ENCODE data around the gene OSBP2.

OSBP2 gene

DNA sequence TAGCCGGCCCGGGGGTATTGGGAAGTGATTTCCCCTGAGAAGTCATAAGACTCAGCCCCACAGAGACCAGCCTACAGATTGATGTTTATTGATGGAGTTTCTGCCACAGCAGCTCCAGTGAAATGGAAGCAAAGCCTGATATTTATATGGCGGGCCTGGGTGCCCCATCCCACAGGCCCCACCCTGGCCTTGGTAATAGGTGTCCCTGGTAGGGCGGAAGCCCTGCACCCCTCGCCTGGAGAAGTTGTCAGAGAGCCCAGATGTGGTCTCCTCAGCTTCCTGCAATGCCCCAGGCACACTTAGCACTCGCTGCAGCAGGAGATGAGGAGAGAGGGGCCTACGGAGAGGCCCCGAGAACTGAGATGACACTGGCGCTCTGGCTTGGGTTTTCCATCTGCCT, 166.5 kb downstream of the OSBP2 start:
- H3K9me3 ChIP-seq (ENCODE audit: insufficient read depth, low read depth, low read length): no peaks in the 10 kb centered on the region
- no peaks in the 10 kb centered on the region for H3F3A ChIP-seq (ENCODE audit: low read depth)
- no peak overlapping the region for H3K4me2 ChIP-seq (ENCODE audit: low read depth, low read length, poor library complexity, severe bottlenecking)
- H3K9me2 ChIP-seq (replicated peaks; ENCODE audit: low read depth, low read length): no peaks in the 10 kb centered on the region
- no peaks in the 10 kb centered on the region for H3K4me1 ChIP-seq (ENCODE audit: insufficient read depth, low read length, poor library complexity, severe bottlenecking)
- H3K9ac ChIP-seq (ENCODE audit: low read depth, low read length, poor library complexity, severe bottlenecking): no peak overlapping the region
- no peak overlapping the region for H3K4me3 ChIP-seq (ENCODE audit: low read length, poor library complexity, severe bottlenecking)
- no peak for TF ChIP-seq EZH2phosphoT487 (IDR thresholded peaks at IDR 0.05; ENCODE audit: borderline replicate concordance)
- H4K20me1 ChIP-seq (ENCODE audit: insufficient read depth, low read length, poor library complexity, severe bottlenecking): no peaks in the 10 kb centered on the region
- no peaks in the 10 kb centered on the region for H3K36me3 ChIP-seq (ENCODE audit: insufficient read depth, low read length)
- H2AFZ ChIP-seq (ENCODE audit: low read length): no peak overlapping the region
- no peaks in the 10 kb centered on the region for H3K79me2 ChIP-seq (ENCODE audit: insufficient read depth, low read length)
- no peaks in the 10 kb centered on the region for H3K27me3 ChIP-seq (ENCODE audit: insufficient read depth, low read length, poor library complexity, severe bottlenecking)

DNA sequence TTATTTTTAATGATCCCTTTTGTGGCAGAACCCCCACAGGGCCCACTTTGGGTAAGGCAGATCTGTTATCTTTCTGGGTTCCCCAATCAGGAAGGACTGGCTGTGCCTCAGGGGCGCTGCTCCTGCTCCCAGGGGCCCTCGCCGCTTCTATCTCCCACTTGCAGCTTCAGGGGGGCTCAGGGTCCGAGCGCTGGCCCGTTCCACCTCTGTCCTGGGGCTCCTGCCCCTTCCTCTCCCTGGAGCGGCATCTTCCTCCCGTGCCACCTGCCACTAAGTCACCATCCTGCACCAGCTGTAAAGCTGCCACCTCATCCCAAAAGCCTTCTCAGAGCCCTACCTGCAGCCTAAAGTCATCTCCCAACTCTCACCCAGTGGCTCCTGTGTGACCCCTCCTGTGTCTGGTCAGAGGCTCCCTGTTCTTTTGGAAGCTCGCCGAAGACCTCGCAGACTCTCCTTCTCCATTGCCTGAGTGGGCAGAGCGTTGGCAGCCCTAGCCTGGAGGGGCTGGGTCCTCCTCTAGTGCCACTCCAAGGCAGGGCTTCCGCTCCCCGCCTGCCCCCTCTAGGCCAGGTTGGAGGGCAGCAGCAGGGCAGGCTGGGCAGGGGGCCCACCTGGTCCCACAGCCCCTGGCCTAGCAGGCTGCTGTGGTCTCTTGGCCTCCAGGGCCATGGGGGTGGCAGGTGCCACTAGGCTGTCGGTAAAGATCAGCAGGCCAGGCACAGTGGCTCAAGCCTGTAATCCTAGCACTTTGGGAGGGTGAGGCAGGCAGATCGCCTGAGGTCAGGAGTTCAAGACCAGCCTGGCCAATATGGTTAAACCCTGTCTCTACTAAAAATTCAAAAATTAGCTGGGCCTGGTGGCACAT, 167.2 kb downstream of the OSBP2 start:
- no peaks in the 10 kb centered on the region for H3K4me1 ChIP-seq (ENCODE audit: insufficient read depth, low read length, poor library complexity, severe bottlenecking)
- H3K9me3 ChIP-seq (ENCODE audit: insufficient read depth, low read depth, low read length): no peaks in the 10 kb centered on the region
- no peaks in the 10 kb centered on the region for H4K20me1 ChIP-seq (ENCODE audit: insufficient read depth, low read length, poor library complexity, severe bottlenecking)
- no peaks in the 10 kb centered on the region for H3K27me3 ChIP-seq (ENCODE audit: insufficient read depth, low read length, poor library complexity, severe bottlenecking)
- H3K9ac ChIP-seq (ENCODE audit: low read depth, low read length, poor library complexity, severe bottlenecking): no peak overlapping the region
- TF ChIP-seq, protein P1, sequence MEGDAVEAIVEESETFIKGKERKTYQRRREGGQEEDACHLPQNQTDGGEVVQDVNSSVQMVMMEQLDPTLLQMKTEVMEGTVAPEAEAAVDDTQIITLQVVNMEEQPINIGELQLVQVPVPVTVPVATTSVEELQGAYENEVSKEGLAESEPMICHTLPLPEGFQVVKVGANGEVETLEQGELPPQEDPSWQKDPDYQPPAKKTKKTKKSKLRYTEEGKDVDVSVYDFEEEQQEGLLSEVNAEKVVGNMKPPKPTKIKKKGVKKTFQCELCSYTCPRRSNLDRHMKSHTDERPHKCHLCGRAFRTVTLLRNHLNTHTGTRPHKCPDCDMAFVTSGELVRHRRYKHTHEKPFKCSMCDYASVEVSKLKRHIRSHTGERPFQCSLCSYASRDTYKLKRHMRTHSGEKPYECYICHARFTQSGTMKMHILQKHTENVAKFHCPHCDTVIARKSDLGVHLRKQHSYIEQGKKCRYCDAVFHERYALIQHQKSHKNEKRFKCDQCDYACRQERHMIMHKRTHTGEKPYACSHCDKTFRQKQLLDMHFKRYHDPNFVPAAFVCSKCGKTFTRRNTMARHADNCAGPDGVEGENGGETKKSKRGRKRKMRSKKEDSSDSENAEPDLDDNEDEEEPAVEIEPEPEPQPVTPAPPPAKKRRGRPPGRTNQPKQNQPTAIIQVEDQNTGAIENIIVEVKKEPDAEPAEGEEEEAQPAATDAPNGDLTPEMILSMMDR (conservative IDR thresholded peaks at IDR 0.05; ENCODE audit: low read length): no peak
- no peak for TF ChIP-seq EZH2phosphoT487 (IDR thresholded peaks at IDR 0.05; ENCODE audit: borderline replicate concordance)
- no peaks in the 10 kb centered on the region for H3K9me2 ChIP-seq (replicated peaks; ENCODE audit: low read depth, low read length)
- no peak overlapping the region for H3K4me2 ChIP-seq (ENCODE audit: low read depth, low read length, poor library complexity, severe bottlenecking)
- no peak overlapping the region for H3K4me3 ChIP-seq (ENCODE audit: low read length, poor library complexity, severe bottlenecking)
- no peak overlapping the region for H2AFZ ChIP-seq (ENCODE audit: low read length)
- no peaks in the 10 kb centered on the region for H3K36me3 ChIP-seq (ENCODE audit: insufficient read depth, low read length)
- H3F3A ChIP-seq (ENCODE audit: low read depth): no peaks in the 10 kb centered on the region
- H3K79me2 ChIP-seq (ENCODE audit: insufficient read depth, low read length): no peaks in the 10 kb centered on the region

DNA sequence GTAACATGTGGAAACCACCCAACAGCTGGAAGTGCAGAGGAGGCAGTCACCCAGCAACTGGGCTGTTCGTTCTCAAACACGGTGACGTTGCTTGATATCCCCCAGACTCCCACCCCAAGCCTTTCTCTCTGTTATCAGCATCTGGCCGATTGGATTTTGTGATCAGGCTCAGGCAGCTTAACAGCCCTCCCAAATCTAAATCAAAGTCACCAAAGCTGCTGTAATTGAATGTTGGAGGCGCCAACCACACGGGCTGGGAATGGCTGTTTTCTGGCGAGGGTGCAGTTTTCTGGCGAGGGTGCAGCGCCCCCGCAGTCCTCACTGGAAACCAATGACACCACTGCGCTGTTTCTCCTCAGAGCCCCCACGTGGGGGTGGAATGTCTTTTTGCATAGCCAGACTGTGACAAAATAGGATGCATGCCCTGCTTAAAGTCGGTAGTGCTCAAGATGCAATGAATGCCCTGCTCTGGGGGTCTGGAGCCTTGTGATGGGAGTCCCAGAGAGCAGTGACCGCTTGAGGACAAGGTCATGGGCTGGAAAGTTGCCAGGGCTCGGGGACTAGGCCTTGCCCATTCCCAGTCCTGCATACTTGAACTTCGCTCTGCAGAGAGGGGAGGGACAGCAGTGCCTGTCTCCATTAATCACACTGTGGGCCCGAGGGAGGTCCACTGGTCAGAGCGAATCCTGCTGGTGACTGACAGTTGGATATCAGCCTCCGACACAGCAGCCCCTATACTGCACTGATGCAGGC, 168.6 kb downstream of the OSBP2 start:
- Histone ChIP-seq H3K36me3 (ENCODE audit: insufficient read depth, low read length) (no peaks in the 10 kb centered on the region), H3K4me2 (ENCODE audit: low read depth, low read length, poor library complexity, severe bottlenecking) (no peak overlapping the region), H3F3A (ENCODE audit: low read depth) (no peaks in the 10 kb centered on the region), H3K9ac (ENCODE audit: low read depth, low read length, poor library complexity, severe bottlenecking) (no peak overlapping the region), H3K9me3 (ENCODE audit: insufficient read depth, low read depth, low read length) (no peaks in the 10 kb centered on the region), H3K27me3 (ENCODE audit: insufficient read depth, low read length, poor library complexity, severe bottlenecking) (no peaks in the 10 kb centered on the region), H3K4me1 (ENCODE audit: insufficient read depth, low read length, poor library complexity, severe bottlenecking) (no peaks in the 10 kb centered on the region), H2AFZ (ENCODE audit: low read length) (no peak overlapping the region), H3K4me3 (ENCODE audit: low read length, poor library complexity, severe bottlenecking) (no peak overlapping the region), H3K79me2 (ENCODE audit: insufficient read depth, low read length) (no peaks in the 10 kb centered on the region), H4K20me1 (ENCODE audit: insufficient read depth, low read length, poor library complexity, severe bottlenecking) (no peaks in the 10 kb centered on the region), H3K9me2 (replicated peaks; ENCODE audit: low read depth, low read length) (no peaks in the 10 kb centered on the region)
- no peak for TF ChIP-seq EZH2phosphoT487 (IDR thresholded peaks at IDR 0.05; ENCODE audit: borderline replicate concordance)
- TF ChIP-seq, protein P1 (conservative IDR thresholded peaks at IDR 0.05; ENCODE audit: low read length): no peak

All from Loucy (cell line).